ENCODE measurements around the gene TNFRSF1A.
A peak's percentile ranks its signal among the peaks of the same experiment; 100 is the strongest.

TNFRSF1A gene
- 33.7 to 153 (median 63.5) reads per million in 18 experiments for total RNA-seq

GRCh38 chr12:6341417-6342139 is at the start of gene TNFRSF1A:
TSS of gene TNFRSF1A (minus strand) at chr12:6342076. CDS start at chr12:6341814, 262 bp downstream.
- DNase-seq, result peak; percentile 81 to 82

- DNase-seq, result no peak
These were observed 49.1 kb upstream of the TNFRSF1A start for GRCh38 chr12:6391013-6391412.

- no peak for DNase-seq
These were observed 48.4 kb upstream of the TNFRSF1A start for GRCh38 chr12:6390084-6390799.

GRCh38 chr12:6387541-6387940 is 45.7 kb upstream of the TNFRSF1A start:
- DNase-seq, result no peak

DNA sequence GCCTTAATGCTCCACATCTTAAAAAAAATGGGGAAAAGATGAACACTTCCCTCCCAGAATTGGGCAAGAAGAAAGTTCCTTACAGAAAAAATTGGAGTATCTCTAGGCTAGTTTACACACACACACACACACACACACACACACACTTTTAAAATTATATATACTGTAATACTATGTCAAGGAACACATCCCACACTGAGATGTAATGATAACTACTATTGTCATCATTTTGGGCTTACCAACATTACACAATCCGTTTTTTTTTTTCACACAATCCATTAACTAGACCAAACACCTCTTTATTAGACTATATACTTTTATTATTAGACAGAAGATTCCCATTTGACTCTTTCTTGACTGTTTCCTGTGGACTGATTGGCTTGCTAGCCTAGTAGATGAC is 44.6 kb upstream of the TNFRSF1A start:
- DNase-seq, result no peak

- no peak for DNase-seq
These were observed 44.2 kb upstream of the TNFRSF1A start for GRCh38 chr12:6386038-6386437.

GRCh38 chr12:6384499-6385436 is 42.9 kb upstream of the TNFRSF1A start:
- DNase-seq, result no peak

DNA sequence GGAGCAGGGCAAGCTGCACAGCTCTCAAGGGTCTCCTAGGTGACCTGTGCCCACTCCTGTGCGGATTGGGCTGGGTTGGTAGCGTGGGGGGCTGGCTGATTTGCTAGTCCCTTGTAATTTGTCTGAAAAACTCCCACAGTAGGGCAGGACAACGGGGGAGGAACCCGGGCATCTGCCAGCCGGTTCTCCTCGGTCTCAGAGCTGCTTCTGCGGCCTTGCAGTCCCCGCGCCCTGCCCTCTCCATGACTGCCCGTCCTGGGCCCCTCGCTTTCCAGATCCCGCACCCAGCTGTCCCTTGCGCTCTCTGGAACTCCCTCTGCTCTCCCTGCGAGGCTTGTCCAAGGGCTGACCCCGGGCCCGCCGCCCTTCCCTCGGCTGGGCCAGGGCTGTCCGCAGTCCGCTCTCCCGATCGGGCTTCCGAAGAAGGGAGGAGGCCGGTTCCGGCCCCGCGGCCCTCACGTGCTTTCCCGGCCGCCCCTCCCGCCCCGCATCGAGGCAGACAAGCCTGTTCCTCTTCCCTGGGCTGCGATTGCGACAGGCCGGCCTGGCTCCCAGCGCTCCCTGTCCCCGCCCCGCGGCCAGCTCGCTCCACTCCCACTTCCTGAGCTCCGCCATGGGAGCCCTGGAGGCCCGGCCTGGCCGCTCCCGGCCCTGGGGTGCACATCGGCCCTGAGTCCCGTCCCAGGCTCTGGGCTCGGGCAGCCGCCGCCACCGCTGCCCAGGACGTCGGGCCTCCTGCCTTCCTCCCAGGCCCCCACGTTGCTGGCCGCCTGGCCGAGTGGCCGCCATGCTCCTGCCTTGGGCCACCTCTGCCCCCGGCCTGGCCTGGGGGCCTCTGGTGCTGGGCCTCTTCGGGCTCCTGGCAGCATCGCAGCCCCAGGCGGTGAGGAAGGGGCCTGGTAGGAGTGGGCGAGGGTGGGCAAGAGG is 42.0 kb upstream of the TNFRSF1A start, which contains the start of gene LTBR:
Gene LTBR (plus strand): TSS at position 591 of the 927 bp plus-strand sequence. CDS start 197 bp downstream, at position 788.
- peak; percentile 96 for DNase-seq

DNA sequence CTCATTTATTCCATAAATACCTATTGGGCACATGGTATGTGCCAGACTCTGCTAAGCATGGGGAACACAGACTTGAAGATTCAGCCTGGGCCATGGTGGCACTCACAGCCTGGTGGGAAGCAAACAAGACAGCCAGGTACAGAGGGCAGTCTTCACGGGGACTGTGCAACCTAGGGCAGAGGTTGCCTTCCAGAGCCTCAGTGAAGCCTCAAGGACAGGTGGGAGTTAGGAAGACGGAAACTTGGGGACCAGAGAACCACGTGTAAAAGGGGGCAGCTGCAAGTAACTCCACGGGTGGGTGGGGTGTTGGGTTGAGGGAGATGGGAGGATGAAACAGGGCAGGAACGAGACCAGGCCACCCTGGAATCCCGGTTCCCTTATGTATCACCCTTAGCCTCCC is 41.1 kb upstream of the TNFRSF1A start:
- no peak for DNase-seq

DNA sequence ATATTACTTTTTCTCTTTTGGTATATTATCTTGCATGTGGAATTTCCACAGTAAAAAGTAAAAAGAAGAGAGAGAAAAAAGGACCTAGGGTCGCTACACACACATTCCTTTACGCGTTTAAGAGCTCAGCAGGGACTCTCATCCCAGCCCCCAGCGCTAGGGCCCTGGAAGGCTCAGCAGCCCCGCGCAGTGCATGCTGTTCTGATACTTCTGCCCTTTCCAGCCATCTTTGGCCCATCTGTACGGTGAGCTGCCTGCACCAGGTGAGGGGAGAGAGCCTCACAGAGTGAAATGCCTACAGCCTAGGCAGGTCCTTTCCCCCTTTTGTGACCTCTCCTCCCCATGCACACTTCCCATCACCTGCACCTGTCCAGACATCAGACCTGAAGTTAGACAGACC is 40.5 kb upstream of the TNFRSF1A start:
- no peak for DNase-seq

- no peak for DNase-seq
These were observed 38.6 kb upstream of the TNFRSF1A start for GRCh38 chr12:6380141-6381121.

- DNase-seq, result peak in 1 of 2 donors; percentile 23
These were observed 37.0 kb upstream of the TNFRSF1A start for GRCh38 chr12:6378709-6379472.

- DNase-seq, result no peak
These were observed 35.8 kb upstream of the TNFRSF1A start for GRCh38 chr12:6377667-6377994.

DNA sequence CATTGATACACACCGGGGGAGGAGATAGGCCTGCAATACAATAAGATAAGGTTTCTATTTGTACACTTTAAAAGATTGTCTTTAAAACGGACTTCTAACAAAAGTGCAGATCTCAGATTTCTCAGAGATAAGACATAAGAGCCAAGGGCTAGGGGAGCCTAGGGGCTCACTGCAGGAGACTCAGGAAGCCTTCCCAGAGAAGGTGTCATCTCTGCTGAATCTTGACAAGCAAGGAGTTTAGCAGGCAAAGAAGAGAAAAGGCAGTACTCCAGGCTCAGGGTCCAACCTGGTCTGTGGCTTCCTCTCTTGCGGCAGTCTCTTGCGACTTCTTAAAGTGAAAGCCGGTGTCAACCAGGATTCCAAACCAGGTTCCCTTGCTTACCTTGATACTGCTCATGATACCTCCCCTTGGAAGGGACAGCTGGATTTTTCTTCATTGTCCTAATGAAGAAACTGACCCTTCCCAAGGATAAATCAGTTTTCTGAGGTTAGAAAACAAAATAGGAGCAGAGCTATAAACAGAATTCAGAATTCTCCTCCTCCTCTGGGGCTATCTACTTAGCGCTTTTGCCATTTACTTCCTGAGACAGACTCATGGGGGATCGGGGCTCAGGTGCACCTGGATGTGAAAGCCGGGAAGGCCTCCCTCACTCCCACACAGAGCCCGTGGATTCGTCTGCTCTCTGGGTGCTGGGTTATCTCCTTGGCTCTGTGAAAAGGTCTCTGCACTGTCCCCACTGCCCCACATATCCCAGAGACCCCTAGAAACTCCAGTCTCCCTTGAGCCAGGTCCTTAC is 35.2 kb upstream of the TNFRSF1A start:
- no peak for DNase-seq

DNA sequence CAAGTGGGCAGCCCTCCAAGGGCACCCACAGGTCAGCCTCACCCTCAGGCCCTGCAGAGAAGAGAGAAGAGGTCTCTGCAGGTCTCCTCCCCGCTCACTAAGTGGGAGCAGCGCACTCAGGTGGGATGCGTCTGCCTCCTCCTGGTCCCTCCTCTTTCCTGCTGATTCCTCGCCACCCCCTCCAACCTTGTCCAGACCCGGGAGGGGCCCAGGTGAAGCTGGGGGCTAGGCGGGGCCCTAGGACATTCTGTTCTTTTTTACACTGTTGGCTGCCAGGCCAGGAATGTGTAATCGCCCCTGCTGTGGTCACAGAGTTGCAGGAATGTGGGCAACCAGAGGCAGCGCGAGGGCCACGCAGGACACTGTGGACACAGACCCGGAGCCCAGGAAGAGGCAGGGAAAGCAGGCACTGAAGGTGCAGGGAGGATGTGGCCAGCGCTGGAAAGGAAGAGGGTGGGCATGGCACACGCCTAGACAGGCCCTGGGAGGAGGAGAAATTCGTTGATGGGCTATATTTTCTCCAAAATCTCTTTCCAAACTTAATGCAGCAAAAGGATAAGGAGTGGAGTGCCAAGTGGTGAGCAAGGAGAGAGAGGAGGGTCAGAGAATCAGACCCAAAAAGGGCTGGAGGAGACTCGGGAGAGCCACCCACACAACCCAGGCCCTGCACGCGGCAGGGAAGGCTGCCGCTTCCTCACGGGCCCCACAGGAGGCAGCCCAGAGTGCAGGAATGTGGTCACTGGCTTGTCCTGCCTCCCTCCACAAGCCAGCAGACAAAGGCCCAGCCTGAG is 34.4 kb upstream of the TNFRSF1A start:
- DNase-seq, result peak; percentile 34 to 58

GRCh38 chr12:6375269-6376078 is 33.6 kb upstream of the TNFRSF1A start, which contains the start of gene SCNN1A:
TSS of gene SCNN1A (minus strand) at chr12:6375563. CDS start at chr12:6374783, 780 bp downstream.
- DNase-seq, result no peak

- DNase-seq, result no peak
These were observed 32.9 kb upstream of the TNFRSF1A start for GRCh38 chr12:6374786-6375160.
